HEK293T (cell line): ENCODE results near the gene CXXC1.
A peak's percentile ranks its signal among the peaks of the same experiment; 100 is the strongest.

Source experiments
- CTCF ChIA-PET: fragments of 350-600 bp; formaldehyde crosslinking; extraction: SDS; loops from one replicate; lab custom pipeline; 2021; ENCODE audit warnings: antibody characterized with exemption, inconsistent platforms; lab: Yijun Ruan, JAX
- POLR2A ChIA-PET: fragments of 350-600 bp; formaldehyde crosslinking; extraction: SDS; loops from one replicate; lab custom pipeline; 2020; ENCODE audit warnings: antibody characterized with exemption, inconsistent platforms; lab: Yijun Ruan, JAX
- DNase-seq: peaks from one replicate; pipeline ENCODE4 v3.0.0; 2012; ENCODE audit warnings: mixed read lengths; ENCODE audit errors: extremely low spot score
- ARNT ChIP-seq: fragments of 450-650 bp; IDR thresholded peaks from 2 replicates; pipeline ENCODE4 v1.6.1; 2017; ENCODE audit warnings: mild to moderate bottlenecking
- BHLHE40 ChIP-seq: fragments of 450-650 bp; IDR thresholded peaks from 2 replicates; pipeline ENCODE4 v1.6.1; 2016; ENCODE audit warnings: mild to moderate bottlenecking, moderate library complexity, borderline replicate concordance
- CTBP1 ChIP-seq: fragments of 450-650 bp; IDR thresholded peaks from 2 replicates; pipeline ENCODE4 v1.6.1; 2016; ENCODE audit warnings: borderline replicate concordance
- ELF4 ChIP-seq: fragments of 450-650 bp; IDR thresholded peaks from 2 replicates; pipeline ENCODE4 v1.6.1; 2017; ENCODE audit warnings: antibody characterized with exemption
- FOXA1 ChIP-seq: fragments of 450-650 bp; IDR thresholded peaks from 2 replicates; pipeline ENCODE4 v1.6.1; 2016; ENCODE audit warnings: mild to moderate bottlenecking
- FOXK2 ChIP-seq: fragments of 450-650 bp; IDR thresholded peaks from 2 replicates; pipeline ENCODE4 v1.6.1; 2016; ENCODE audit warnings: mild to moderate bottlenecking
- FOXM1 ChIP-seq: fragments of 450-650 bp; IDR thresholded peaks from 2 replicates; pipeline ENCODE4 v1.6.1; 2017; ENCODE audit warnings: mild to moderate bottlenecking, borderline replicate concordance
- HDGF ChIP-seq: fragments of 450-650 bp; IDR thresholded peaks from 2 replicates; pipeline ENCODE4 v1.6.1; 2017; ENCODE audit warnings: antibody characterized with exemption, borderline replicate concordance
- L3MBTL2 ChIP-seq: fragments of 450-650 bp; conservative IDR thresholded peaks from 2 replicates; pipeline ENCODE4 v1.6.1; 2016; ENCODE audit warnings: mild to moderate bottlenecking
- LEF1 ChIP-seq: fragments of 450-650 bp; IDR thresholded peaks from 2 replicates; pipeline ENCODE4 v1.6.1; 2017; ENCODE audit warnings: mild to moderate bottlenecking, borderline replicate concordance
- NFRKB ChIP-seq: fragments of 450-650 bp; IDR thresholded peaks from 2 replicates; pipeline ENCODE4 v1.6.1; 2016; ENCODE audit warnings: mild to moderate bottlenecking, moderate library complexity
- SP1 ChIP-seq: fragments of 450-650 bp; IDR thresholded peaks from 2 replicates; pipeline ENCODE4 v1.6.1; 2017
- SUZ12 ChIP-seq: fragments of 450-650 bp; IDR thresholded peaks from 2 replicates; pipeline ENCODE4 v1.6.1; 2016; ENCODE audit warnings: mild to moderate bottlenecking
- TARDBP ChIP-seq: fragments of 450-650 bp; IDR thresholded peaks from 2 replicates; pipeline ENCODE4 v1.6.1; 2016
- ZNF384 ChIP-seq: fragments of 450-650 bp; IDR thresholded peaks from 2 replicates; pipeline ENCODE4 v1.6.1; 2016
- TF ChIP-seq, protein P1 (sequence below): fragments of 450-650 bp; IDR thresholded peaks from 2 replicates; pipeline ENCODE4 v1.6.1; 2016

CXXC1 gene

DNA sequence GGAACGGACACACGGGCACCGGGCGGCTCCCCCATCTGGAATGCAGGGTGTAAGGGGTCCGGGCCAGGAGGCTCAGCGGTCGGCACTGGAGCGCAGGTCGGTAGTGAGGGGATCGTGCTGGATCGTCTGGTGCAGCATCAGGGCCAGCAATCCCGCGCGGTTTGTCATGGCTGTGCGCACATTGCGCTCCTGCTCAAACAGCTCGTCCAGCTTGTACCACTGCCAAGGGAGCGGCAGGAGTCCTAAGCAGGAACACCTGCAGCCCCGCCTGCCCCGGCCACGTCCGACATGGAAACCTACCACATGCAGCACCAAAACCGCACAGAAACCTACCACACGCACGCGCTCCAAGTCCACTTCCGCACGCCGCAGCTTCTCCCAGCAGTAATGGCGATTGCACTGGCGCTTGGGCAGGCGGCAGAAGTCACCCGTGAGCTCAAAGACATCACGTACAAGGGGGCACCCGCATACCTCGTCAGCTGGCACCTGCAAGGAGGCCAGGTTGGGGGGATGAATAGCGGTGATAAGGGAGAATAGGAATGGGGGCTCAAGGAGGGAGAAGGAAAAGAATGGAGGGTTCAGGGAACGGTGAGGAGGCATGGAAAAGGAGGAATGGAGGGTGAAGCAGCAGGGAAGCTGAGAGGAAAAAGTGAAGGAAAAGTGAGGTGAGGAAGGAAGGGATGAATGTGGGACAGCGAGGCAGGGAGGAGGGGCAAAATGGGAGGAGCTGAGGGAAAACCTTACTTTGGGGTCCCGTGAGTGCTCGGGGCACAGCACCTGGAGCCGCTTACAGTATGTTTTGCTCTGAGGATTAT, 4.8 kb downstream of the CXXC1 start:
- POLR2A ChIA-PET: no interaction called here
- no peak for DNase-seq
- CTCF ChIA-PET: no interaction called here
- TF ChIP-seq, protein P1, sequence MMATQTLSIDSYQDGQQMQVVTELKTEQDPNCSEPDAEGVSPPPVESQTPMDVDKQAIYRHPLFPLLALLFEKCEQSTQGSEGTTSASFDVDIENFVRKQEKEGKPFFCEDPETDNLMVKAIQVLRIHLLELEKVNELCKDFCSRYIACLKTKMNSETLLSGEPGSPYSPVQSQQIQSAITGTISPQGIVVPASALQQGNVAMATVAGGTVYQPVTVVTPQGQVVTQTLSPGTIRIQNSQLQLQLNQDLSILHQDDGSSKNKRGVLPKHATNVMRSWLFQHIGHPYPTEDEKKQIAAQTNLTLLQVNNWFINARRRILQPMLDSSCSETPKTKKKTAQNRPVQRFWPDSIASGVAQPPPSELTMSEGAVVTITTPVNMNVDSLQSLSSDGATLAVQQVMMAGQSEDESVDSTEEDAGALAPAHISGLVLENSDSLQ: no peak
- TF ChIP-seq TARDBP (no peak), ARNT (no peak), CTBP1 (no peak), SUZ12 (no peak), FOXK2 (no peak), LEF1 (no peak), ZNF384 (no peak), ELF4 (no peak), SP1 (no peak), BHLHE40 (no peak), NFRKB (no peak), FOXM1 (no peak), HDGF (no peak), L3MBTL2 (no peak), FOXA1 (no peak)

- CTCF ChIA-PET: no interaction called here
These were observed 5.4 kb downstream of the CXXC1 start for GRCh38 chr18:50281972-50282520.

GRCh38 chr18:50281295-50281971, 6.1 kb downstream of the CXXC1 start, which contains the start of gene MBD1:
TSS of gene MBD1 (minus strand) at chr18:50281523. CDS start at chr18:50279992, 1,531 bp downstream.
- DNase-seq: peak; percentile 90
- ChIA-PET CTCF (no interaction called here), POLR2A (interaction anchor here (0.8 to 1.7 kb wide), 7 partner anchors 10 to 76 kb away, joined by 3 to 9 read pairs (median 6); partner anchors contain the start of gene CFAP53)
- TF ChIP-seq ELF4 (peak; percentile 75; the same call in 1 of the 2 replicates), HDGF (no peak), ARNT (no peak), L3MBTL2 (peak; percentile 89)
- TF ChIP-seq, protein P1: peak; percentile 76

More at GRCh38 chr18:50281972-50282520, 5.4 kb downstream of the CXXC1 start:
- no peak for DNase-seq
- TF ChIP-seq CTBP1: no peak
- TF ChIP-seq, protein P1: no peak
- no peak for TF ChIP-seq L3MBTL2
- no peak for TF ChIP-seq TARDBP
- TF ChIP-seq FOXM1: no peak
- TF ChIP-seq NFRKB: no peak
- TF ChIP-seq BHLHE40: no peak
- TF ChIP-seq SUZ12: no peak
- TF ChIP-seq ARNT: no peak
- TF ChIP-seq LEF1: no peak
- TF ChIP-seq ZNF384: no peak
- no peak for TF ChIP-seq HDGF
- no peak for TF ChIP-seq FOXA1
- TF ChIP-seq SP1: no peak
- no peak for TF ChIP-seq ELF4
- no peak for TF ChIP-seq FOXK2
- POLR2A ChIA-PET: interaction anchor here (0.8 to 1.7 kb wide), 7 partner anchors 11 to 75 kb away, joined by 3 to 9 read pairs (median 6); partner anchors contain the start of gene CFAP53

- DNase-seq: no peak
- TF ChIP-seq SUZ12 (no peak), CTBP1 (no peak)
- ChIA-PET CTCF (no interaction called here), POLR2A (interaction anchor here (1.3 to 1.7 kb wide), 2 partner anchors 9 to 76 kb away, joined by 7 to 8 read pairs; no protein-coding TSS in a partner anchor)
These were observed 6.7 kb downstream of the CXXC1 start for GRCh38 chr18:50280707-50281294.

DNA sequence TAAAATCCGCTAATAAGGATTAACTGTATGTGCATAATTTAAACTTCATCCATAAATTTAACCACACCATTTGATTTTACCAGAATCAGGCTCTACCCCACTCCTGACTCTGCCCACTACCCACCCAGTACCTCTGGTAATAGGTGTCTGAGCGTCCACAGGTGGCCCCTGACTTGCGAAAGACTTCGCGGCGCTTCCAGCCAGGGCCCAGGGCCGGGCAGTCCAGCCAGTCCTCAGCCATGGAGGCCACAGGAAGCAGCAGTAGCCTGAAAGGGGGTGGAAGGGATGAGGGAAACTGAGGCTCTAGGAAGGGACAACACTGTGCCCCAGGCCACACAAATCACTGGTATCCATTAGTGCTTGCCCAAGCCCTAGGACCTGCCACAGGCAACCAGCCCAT, 7.7 kb downstream of the CXXC1 start:
- CTCF ChIA-PET: no interaction called here
- POLR2A ChIA-PET: no interaction called here
- no peak for DNase-seq
- TF ChIP-seq, protein P1: no peak
- no peak for TF ChIP-seq FOXA1
- no peak for TF ChIP-seq HDGF
- TF ChIP-seq ELF4: no peak
- TF ChIP-seq SUZ12: no peak
- TF ChIP-seq CTBP1: no peak
- TF ChIP-seq L3MBTL2: no peak
- no peak for TF ChIP-seq FOXK2
- no peak for TF ChIP-seq BHLHE40
- no peak for TF ChIP-seq SP1
- TF ChIP-seq NFRKB: no peak
- no peak for TF ChIP-seq ARNT
- no peak for TF ChIP-seq LEF1
- no peak for TF ChIP-seq TARDBP
- TF ChIP-seq ZNF384: no peak
- TF ChIP-seq FOXM1: no peak
